PC-9 (cell line): ENCODE results near the gene ADAMTS12. TPM values are rescaled to one million over a fixed set of nuclear protein-coding genes. Genes with fewer than 3 reads are reported as not detected.

Experiments used
- BruUV-seq: library from RNA; stranded (reverse); fragments of 400-500 nt; replicated peaks from 2 replicates; lab custom pipeline; 2021; lab: Mats Ljungman, UMichigan
- CTCF ChIA-PET: fragments of 300-600 bp; sonication (Branson Sonifier 250); formaldehyde crosslinking; loops from one replicate; lab custom pipeline; 2022; ENCODE audit warnings: antibody characterized with exemption; lab: Charles Lee
- POLR2A ChIA-PET: fragments of 300-600 bp; sonication (Branson Sonifier 250); formaldehyde crosslinking; loops from one replicate; lab custom pipeline; 2022; ENCODE audit warnings: antibody characterized with exemption; ENCODE audit not compliant: unreplicated experiment; lab: Charles Lee
- DNase-seq, 2 experiments: peaks; one replicate each; pipeline versions ENCODE4 v3.0.0 to v3.0.0-alpha.2; 2015 to 2022; ENCODE audit warnings: mixed read lengths in 1 of 2
- H2AFZ ChIP-seq: fragments of 200-600 bp; sonication (generic); 2 replicates; pipeline ENCODE4 v1.8.1; 2017; ENCODE audit warnings: antibody characterized with exemption
- H3F3A ChIP-seq: fragments of 200-600 bp; sonication (generic); 2 replicates; pipeline ENCODE4 v1.8.1; 2017; ENCODE audit warnings: antibody characterized with exemption, mild to moderate bottlenecking, low read depth; ENCODE audit not compliant: insufficient read depth
- H3K27ac ChIP-seq: fragments of 200-600 bp; sonication (generic); 2 replicates; pipeline ENCODE4 v1.6.1; 2016; ENCODE audit warnings: mixed run types
- H3K27me3 ChIP-seq: fragments of 200-600 bp; sonication (generic); 2 replicates; pipeline ENCODE4 v1.6.1; 2016; ENCODE audit warnings: low read depth, mixed run types; ENCODE audit not compliant: insufficient read depth
- H3K36me3 ChIP-seq: fragments of 200-600 bp; sonication (generic); 2 replicates; pipeline ENCODE4 v1.6.1; 2016; ENCODE audit warnings: low read depth, mixed run types
- H3K4me1 ChIP-seq: fragments of 200-600 bp; sonication (generic); replicated peaks from 2 replicates; pipeline ENCODE4 v1.6.1; 2016; ENCODE audit warnings: mixed run types; ENCODE audit not compliant: insufficient read depth
- H3K4me2 ChIP-seq: fragments of 200-600 bp; sonication (generic); 2 replicates; pipeline ENCODE4 v1.6.1; 2017; ENCODE audit warnings: mixed run types
- H3K4me3 ChIP-seq: fragments of 200-600 bp; sonication (generic); 2 replicates; pipeline ENCODE4 v1.6.1; 2016; ENCODE audit warnings: mixed run types
- H3K79me2 ChIP-seq: fragments of 200-600 bp; sonication (generic); 2 replicates; pipeline ENCODE4 v1.6.1; 2017; ENCODE audit warnings: low read depth, mixed run types
- H3K9me2 ChIP-seq: fragments of 200-600 bp; sonication (generic); 2 replicates; pipeline ENCODE4 v1.8.1; 2017; ENCODE audit warnings: mild to moderate bottlenecking; ENCODE audit not compliant: insufficient read depth
- H3K9me3 ChIP-seq: fragments of 200-600 bp; sonication (generic); 2 replicates; pipeline ENCODE4 v1.8.1; 2016; ENCODE audit warnings: low read depth; ENCODE audit not compliant: insufficient read depth
- H4K20me1 ChIP-seq: fragments of 200-600 bp; sonication (generic); 2 replicates; pipeline ENCODE4 v1.8.1; 2017; ENCODE audit not compliant: insufficient read depth
- EZH2 ChIP-seq: fragments of 200-600 bp; sonication (generic); IDR thresholded peaks from 2 replicates; pipeline ENCODE4 v1.8.0; 2017; ENCODE audit warnings: antibody characterized with exemption, low read depth
- intact Hi-C: fragments of 100-400 bp; cut with micrococcal nuclease; formaldehyde crosslinking; loops from one replicate; pipeline ENCODE4 v1.10.0; 2022; ENCODE audit not compliant: unreplicated experiment
- total RNA-seq: library from RNA; stranded (reverse); gene quantifications from 2 replicates; pipeline ENCODE4 v1.2.3, GENCODE V29; 2021
- TF ChIP-seq, protein P1 (sequence below): fragments of 200-600 bp; sonication (generic); conservative IDR thresholded peaks from 2 replicates; pipeline ENCODE4 v1.6.1; 2017; ENCODE audit warnings: mixed run types, antibody characterized with exemption, mild to moderate bottlenecking, moderate library complexity

Gene ADAMTS12
- total RNA-seq, 1 experiment from 2014 or later = 103 TPM

DNA sequence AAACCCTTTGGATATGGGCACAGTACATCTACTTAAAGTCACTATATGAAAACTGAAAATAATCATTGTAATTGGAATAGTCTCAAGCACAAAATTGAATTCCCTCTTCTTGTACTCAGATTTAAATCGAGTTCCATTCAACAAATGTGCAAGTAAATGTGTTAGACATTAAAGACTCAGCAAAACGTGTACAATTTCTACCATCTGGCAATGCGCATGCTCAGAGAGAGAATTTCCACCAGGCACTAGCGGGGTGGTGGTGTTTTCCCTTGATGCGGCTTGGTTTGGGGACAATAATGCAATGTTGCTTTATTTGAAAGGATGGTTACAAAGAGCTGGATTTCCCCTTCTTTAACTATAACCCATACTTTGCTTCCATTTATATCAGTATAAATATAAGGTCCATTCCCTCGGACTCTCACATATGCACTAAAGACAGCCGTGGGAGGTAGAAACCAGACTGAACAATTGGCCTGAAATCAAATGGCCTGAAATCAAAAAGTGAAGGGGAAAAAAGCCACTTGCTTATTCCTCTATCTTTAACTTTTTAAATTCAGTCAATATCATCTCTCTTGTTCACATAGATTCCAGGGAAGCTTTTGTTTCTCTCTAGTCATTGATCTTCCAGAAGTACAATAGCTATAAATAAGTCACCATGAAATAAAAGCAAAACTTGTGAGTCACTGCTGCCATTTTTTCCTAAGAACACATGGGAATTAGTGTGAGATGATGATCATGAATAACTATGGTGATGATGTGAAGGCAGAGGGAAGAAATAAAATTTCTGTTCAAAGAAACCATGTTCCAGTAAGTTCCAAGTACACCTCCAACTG lies 59.2 kb downstream of the ADAMTS12 start:
- ChIA-PET CTCF (interaction anchor here (1.1 kb wide), 1 partner anchor 102 kb away, joined by 3 read pairs; no protein-coding TSS in a partner anchor), POLR2A (interaction anchor here (0.6 kb wide), 1 partner anchor 176 kb away, joined by 3 read pairs; no protein-coding TSS in a partner anchor)
- no peaks in the 10 kb centered on the region for H3K27me3 ChIP-seq
- intact Hi-C loops = no loop called here
- H2AFZ ChIP-seq = no peak overlapping the region
- TF ChIP-seq EZH2 = no peak
- TF ChIP-seq, protein P1, sequence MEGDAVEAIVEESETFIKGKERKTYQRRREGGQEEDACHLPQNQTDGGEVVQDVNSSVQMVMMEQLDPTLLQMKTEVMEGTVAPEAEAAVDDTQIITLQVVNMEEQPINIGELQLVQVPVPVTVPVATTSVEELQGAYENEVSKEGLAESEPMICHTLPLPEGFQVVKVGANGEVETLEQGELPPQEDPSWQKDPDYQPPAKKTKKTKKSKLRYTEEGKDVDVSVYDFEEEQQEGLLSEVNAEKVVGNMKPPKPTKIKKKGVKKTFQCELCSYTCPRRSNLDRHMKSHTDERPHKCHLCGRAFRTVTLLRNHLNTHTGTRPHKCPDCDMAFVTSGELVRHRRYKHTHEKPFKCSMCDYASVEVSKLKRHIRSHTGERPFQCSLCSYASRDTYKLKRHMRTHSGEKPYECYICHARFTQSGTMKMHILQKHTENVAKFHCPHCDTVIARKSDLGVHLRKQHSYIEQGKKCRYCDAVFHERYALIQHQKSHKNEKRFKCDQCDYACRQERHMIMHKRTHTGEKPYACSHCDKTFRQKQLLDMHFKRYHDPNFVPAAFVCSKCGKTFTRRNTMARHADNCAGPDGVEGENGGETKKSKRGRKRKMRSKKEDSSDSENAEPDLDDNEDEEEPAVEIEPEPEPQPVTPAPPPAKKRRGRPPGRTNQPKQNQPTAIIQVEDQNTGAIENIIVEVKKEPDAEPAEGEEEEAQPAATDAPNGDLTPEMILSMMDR = no peak
- no peak overlapping the region for H3K4me3 ChIP-seq
- no peaks in the 10 kb centered on the region for H3K9me3 ChIP-seq
- peaks cover 16% of the 10 kb centered on the region for H3F3A ChIP-seq
- no peak overlapping the region for H3K4me2 ChIP-seq
- no peak for DNase-seq
- H3K4me1 ChIP-seq = peaks cover 17% of the 10 kb centered on the region
- BruUV-seq = no TSS peak
- H3K36me3 ChIP-seq = peaks cover 27% of the 10 kb centered on the region; the same call in 1 of the 2 replicates
- H4K20me1 ChIP-seq = no peaks in the 10 kb centered on the region
- no peak overlapping the region for H3K27ac ChIP-seq
- no peaks in the 10 kb centered on the region for H3K9me2 ChIP-seq
- H3K79me2 ChIP-seq = peaks cover 94% of the 10 kb centered on the region

DNA sequence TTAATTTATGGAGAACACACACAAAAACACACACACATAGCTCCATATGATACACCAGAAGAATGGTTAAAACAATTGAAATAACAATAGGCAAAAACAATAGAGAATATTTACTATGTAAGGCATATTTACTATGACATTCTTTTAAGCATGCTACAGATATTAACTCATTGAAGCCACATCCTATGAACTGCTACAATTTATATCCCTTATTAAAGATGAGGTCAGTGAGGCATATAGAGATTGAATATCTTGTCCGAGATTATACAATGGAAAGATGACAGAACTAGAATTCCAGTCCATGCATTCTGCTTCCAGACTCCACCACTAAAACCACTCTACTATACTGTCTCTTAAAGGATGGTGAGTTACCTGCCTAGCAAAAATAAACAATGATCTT lies 60.7 kb downstream of the ADAMTS12 start:
- Histone ChIP-seq H3K27me3 (no peaks in the 10 kb centered on the region), H3F3A (peaks cover 22% of the 10 kb centered on the region), H2AFZ (no peak overlapping the region), H3K4me2 (no peak overlapping the region), H4K20me1 (no peaks in the 10 kb centered on the region), H3K9me3 (no peaks in the 10 kb centered on the region), H3K9me2 (no peaks in the 10 kb centered on the region), H3K4me3 (no peak overlapping the region), H3K79me2 (peaks cover 91% of the 10 kb centered on the region), H3K36me3 (peaks cover 22% of the 10 kb centered on the region; the same call in 1 of the 2 replicates), H3K4me1 (peaks cover 24% of the 10 kb centered on the region), H3K27ac (no peak overlapping the region)
- TF ChIP-seq, protein P1 = no peak
- no peak for TF ChIP-seq EZH2
- POLR2A ChIA-PET = interaction anchor here (0.6 to 0.7 kb wide), 2 partner anchors 20 to 135 kb away, joined by 3 to 6 read pairs; no protein-coding TSS in a partner anchor
- intact Hi-C loops = no loop called here
- BruUV-seq = no TSS peak
- no peak for DNase-seq
- CTCF ChIA-PET = no interaction called here

DNA sequence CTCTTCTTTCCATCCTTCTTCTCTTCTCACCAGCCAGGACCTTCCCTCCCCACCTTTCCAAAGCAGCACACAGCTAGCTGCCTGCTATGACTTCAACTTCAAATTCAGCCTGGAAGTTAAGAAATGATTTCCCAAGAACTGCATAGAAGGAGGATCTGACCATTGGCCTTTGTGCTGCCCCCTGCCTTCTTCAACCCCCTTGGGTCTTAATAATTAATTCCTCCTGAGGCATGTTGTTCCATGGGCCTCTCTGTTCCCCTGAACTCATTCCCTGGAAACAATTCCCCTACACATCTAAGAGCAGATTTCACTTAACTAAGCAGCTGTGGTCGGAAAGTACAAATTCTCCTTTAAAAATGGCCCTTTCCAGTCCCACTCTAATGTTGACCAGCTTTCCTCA lies 62.4 kb downstream of the ADAMTS12 start:
- POLR2A ChIA-PET = interaction anchor here (0.5 kb wide), 1 partner anchor 134 kb away, joined by 3 read pairs; no protein-coding TSS in a partner anchor
- Histone ChIP-seq H3K9me2 (no peaks in the 10 kb centered on the region), H4K20me1 (no peaks in the 10 kb centered on the region), H3K79me2 (peaks cover 91% of the 10 kb centered on the region), H3K9me3 (no peaks in the 10 kb centered on the region), H3K27ac (0 out of 2 replicates have a peak overlapping the region, but pooled peaks have one; percentile 52), H3K4me2 (no peak overlapping the region), H3F3A (peaks cover 22% of the 10 kb centered on the region), H3K4me1 (peaks cover 24% of the 10 kb centered on the region), H3K27me3 (no peaks in the 10 kb centered on the region), H2AFZ (no peak overlapping the region), H3K4me3 (no peak overlapping the region), H3K36me3 (peaks cover 30% of the 10 kb centered on the region)
- DNase-seq = no peak
- intact Hi-C loops = loop anchor here (5.0 kb wide), 1 partner anchor 63 kb away; the partner anchor contains the start of gene ADAMTS12
- CTCF ChIA-PET = no interaction called here
- TF ChIP-seq, protein P1 = no peak
- no peak for TF ChIP-seq EZH2
- no TSS peak for BruUV-seq
